K562 (cell line): Measurements from ENCODE around the gene ITPKA. TPM values are rescaled to one million over a fixed set of nuclear protein-coding genes. Genes with fewer than 3 reads are reported as not detected.

Experiments used
- ARHGAP35 ChIP-seq: fragments of 450-650 bp; IDR thresholded peaks from 2 replicates; pipeline ENCODE4 v1.6.1; 2018; ENCODE audit not compliant: partially characterized antibody
- ATF7 ChIP-seq: fragments of 450-650 bp; IDR thresholded peaks from 2 replicates; pipeline ENCODE4 v1.7.1; 2014; ENCODE audit warnings: mild to moderate bottlenecking, moderate library complexity
- E2F6 ChIP-seq, 2 experiments: IDR thresholded peaks; 2 replicates each; pipeline ENCODE4 v1.6.1; 2011; ENCODE audit warnings: borderline replicate concordance in 1 of 2, control low read depth in 1 of 2, low read depth in 1 of 2, low read length in 1 of 2, mild to moderate bottlenecking in 1 of 2, mixed read lengths in 1 of 2, moderate library complexity in 1 of 2; ENCODE audit not compliant: insufficient read depth in 1 of 2, insufficient read length in 1 of 2, poor library complexity in 1 of 2, severe bottlenecking in 1 of 2; ENCODE audit errors: extremely low read depth in 1 of 2
- HNRNPK ChIP-seq: fragments of 200-400 bp; formaldehyde crosslinking; IDR thresholded peaks from one replicate; pipeline ENCODE4 v1.6.1; 2018; ENCODE audit warnings: mild to moderate bottlenecking, low read depth, low read length; ENCODE audit not compliant: poor library complexity, severe bottlenecking
- MGA ChIP-seq: fragments of 450-650 bp; IDR thresholded peaks from 2 replicates; pipeline ENCODE4 v1.6.1; 2016; ENCODE audit warnings: mild to moderate bottlenecking, moderate library complexity
- NEUROD1 ChIP-seq: fragments of 150-350 bp; IDR thresholded peaks from 2 replicates; pipeline ENCODE4 v1.6.1; 2014; ENCODE audit warnings: borderline replicate concordance, low read length, low read depth; ENCODE audit not compliant: partially characterized antibody
- NFE2L1 ChIP-seq: fragments of 450-650 bp; IDR thresholded peaks from 2 replicates; pipeline ENCODE4 v1.6.1; 2016; ENCODE audit warnings: missing genetic modification characterization, low read depth, mild to moderate bottlenecking, missing compliant biosample characterization, moderate library complexity, borderline replicate concordance
- NR0B1 ChIP-seq: fragments of 450-650 bp; IDR thresholded peaks from one replicate; pipeline ENCODE4 v1.6.1; 2018; ENCODE audit warnings: mild to moderate bottlenecking, moderate library complexity; ENCODE audit not compliant: partially characterized antibody
- PHB ChIP-seq: fragments of 250-450 bp; sonication (Bioruptor Pico); IDR thresholded peaks from 2 replicates; pipeline ENCODE4 v1.5.0; 2021
- SAFB2 ChIP-seq: fragments of 200-400 bp; formaldehyde crosslinking; IDR thresholded peaks from 2 replicates; pipeline ENCODE4 v1.6.1; 2018; ENCODE audit warnings: borderline replicate concordance, low read length, low read depth, moderate library complexity; ENCODE audit not compliant: severe bottlenecking
- ZBTB7A ChIP-seq: IDR thresholded peaks from 2 replicates; pipeline ENCODE4 v1.6.1; 2011; ENCODE audit warnings: low read depth, mild to moderate bottlenecking, low read length, moderate library complexity, borderline replicate concordance; ENCODE audit not compliant: control insufficient read depth
- ZNF444 ChIP-seq: fragments of 250-450 bp; sonication (Bioruptor Pico); IDR thresholded peaks from 2 replicates; pipeline ENCODE4 v1.4.0; 2020; ENCODE audit warnings: mild to moderate bottlenecking, moderate library complexity
- polyA plus RNA-seq, 8 experiments: library from polyadenylated mRNA; depleted of rRNA in 4 of 8; stranded (reverse) in 5 of 8; unstranded in 3 of 8; fragments of >200 nt; fragmentation: Nextera tagmentation in 2 of 8; fragmentation: Illumina TruSeq in 1 of 8; extraction: Ambion mirVana in 2 of 8; extraction: Trizol in 1 of 8; gene quantifications; 2 replicates each; pipeline versions ENCODE4 v1.2.1 to v1.2.3, GENCODE V29; 2011 to 2014; ENCODE audit warnings: inconsistent platforms in 1 of 8, missing spikeins in 1 of 8
- total RNA-seq, 7 experiments: library from RNA; depleted of rRNA in 6 of 7; stranded (reverse); fragments of >200 nt in 6 of 7; fragmentation: Illumina TruSeq in 2 of 7; extraction: Trizol in 2 of 7; gene quantifications; 2 replicates each; pipeline versions ENCODE4 v1.2.1 to v1.2.3, GENCODE V29; 2011 to 2021; ENCODE audit warnings: low replicate concordance in 1 of 7

Gene ITPKA
- total and polyA plus RNA-seq, 9 of the 15 experiments (the other 6 are each of a cell fraction or from before 2014, with no cell fraction given): 0.14 to 68.4 (median 11.5) TPM

- TF ChIP-seq HNRNPK: no peak
- TF ChIP-seq NFE2L1: no peak
- TF ChIP-seq ZBTB7A: peak; percentile 87; the same call in 1 of the 2 replicates
- peak; percentile 64 for TF ChIP-seq MGA
- no peak for TF ChIP-seq NR0B1
- TF ChIP-seq ATF7: 0 out of 2 replicates have a peak, but pooled peaks have one; percentile 8
- TF ChIP-seq PHB (CRISPR knock-in tag): 0 out of 2 replicates have a peak, but pooled peaks have one; percentile 21
- peak in 1 of 2 experiments; percentile 88 for TF ChIP-seq E2F6 (IDR thresholded peaks at IDR 0.05; ENCODE audit: borderline replicate concordance in 1 of 2, extremely low read depth in 1 of 2, insufficient read depth in 1 of 2, insufficient read length in 1 of 2, low read depth in 1 of 2, low read length in 1 of 2, poor library complexity in 1 of 2, severe bottlenecking in 1 of 2)
- no peak for TF ChIP-seq ZNF444
- TF ChIP-seq ARHGAP35: no peak
- no peak for TF ChIP-seq SAFB2
- TF ChIP-seq NEUROD1: peak; percentile 11
Observed at GRCh38 chr15:41493205-41493901, at the start of gene ITPKA (continued).
